ENCODE results near the gene RAP1B.

GRCh38 chr12:68610370-68611093 is at the start of gene RAP1B:
- no peak for TF ChIP-seq CTCF (IDR thresholded peaks at IDR 0.05)
- peak; percentile 99 to 100 (median 99) for TF ChIP-seq POLR2AphosphoS5 (IDR thresholded peaks at IDR 0.05)
